ENCODE data around the gene SIDT1. TPM values are rescaled to one million over a fixed set of nuclear protein-coding genes. Genes with fewer than 3 reads are reported as not detected.

Gene SIDT1
- total and polyA plus RNA-seq, 3 donors from 2014 or later = 5.0 to 8.6 (median 5.9) TPM

GRCh38 chr3:113514265-113514769 is 18.0 kb upstream of the SIDT1 start:
- intact Hi-C loops (cut with DNase I; ENCODE audit: low total_unique reads) = no loop called here
- 0% methylated on average over 9 of the region's 9 CpGs for WGBS, 2 donors
- Histone ChIP-seq H3K27ac (peak overlapping the region; percentile 77 to 85), H3K4me3 (peak overlapping the region; percentile 75 to 97), H3K27me3 (no peaks in the 10 kb centered on the region), H3K36me3 (ENCODE audit: low read depth, missing control alignments) (no peaks in the 10 kb centered on the region), H3K4me1 (peaks cover 12% of the 10 kb centered on the region), H3K9me3 (no peaks in the 10 kb centered on the region)
- no peak for TF ChIP-seq CTCF (IDR thresholded peaks at IDR 0.05)
- TF ChIP-seq POLR2A (IDR thresholded peaks at IDR 0.05) = no peak
- peak; percentile 15 for DNase-seq

DNA sequence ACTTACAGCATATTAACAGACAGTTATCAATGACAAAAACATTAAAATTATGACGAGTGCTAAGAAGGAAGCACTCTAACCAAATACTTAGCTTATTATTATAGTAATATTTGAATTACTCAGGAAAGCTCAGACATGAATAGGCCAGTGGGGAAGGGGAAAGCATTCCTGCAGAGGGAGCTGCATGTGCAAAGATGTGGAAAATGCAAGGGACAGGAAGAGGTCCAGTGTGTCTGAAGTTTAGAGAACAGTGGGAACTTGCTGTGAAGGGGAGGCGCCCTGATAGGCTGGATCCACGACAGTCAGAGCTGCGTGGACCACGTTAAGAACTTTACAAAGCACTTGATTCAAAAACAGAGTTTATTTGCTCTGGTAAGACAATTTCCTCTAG is 16.2 kb upstream of the SIDT1 start:
- H3K27me3 ChIP-seq = no peaks in the 10 kb centered on the region
- TF ChIP-seq POLR2A (IDR thresholded peaks at IDR 0.05) = no peak
- TF ChIP-seq CTCF (IDR thresholded peaks at IDR 0.05) = no peak
- H3K4me1 ChIP-seq = peaks cover 12% of the 10 kb centered on the region
- WGBS, 2 donors = 15 to 16% methylated on average over 5 of the region's 5 CpGs
- no peaks in the 10 kb centered on the region for H3K36me3 ChIP-seq (ENCODE audit: low read depth, missing control alignments)
- no peaks in the 10 kb centered on the region for H3K9me3 ChIP-seq
- DNase-seq = peak; percentile 47
- peak overlapping the region in 1 of 2 donors; percentile 85 for H3K27ac ChIP-seq
- H3K4me3 ChIP-seq = peak overlapping the region; percentile 75 to 97
- intact Hi-C loops (cut with DNase I; ENCODE audit: low total_unique reads) = no loop called here

GRCh38 chr3:113521981-113522380 is 10.4 kb upstream of the SIDT1 start:
- no peak overlapping the region for H3K27ac ChIP-seq
- no peak for DNase-seq
- intact Hi-C loops (cut with DNase I; ENCODE audit: low total_unique reads) = no loop called here
- no peaks in the 10 kb centered on the region for H3K9me3 ChIP-seq
- no peaks in the 10 kb centered on the region for H3K36me3 ChIP-seq (ENCODE audit: low read depth, missing control alignments)
- no peaks in the 10 kb centered on the region for H3K27me3 ChIP-seq
- TF ChIP-seq POLR2A (IDR thresholded peaks at IDR 0.05) = no peak
- TF ChIP-seq CTCF (IDR thresholded peaks at IDR 0.05) = no peak
- H3K4me3 ChIP-seq = no peak overlapping the region
- no peaks in the 10 kb centered on the region for H3K4me1 ChIP-seq

- intact Hi-C loops (cut with DNase I; ENCODE audit: low total_unique reads) = no loop called here
- Histone ChIP-seq H3K9me3 (no peaks in the 10 kb centered on the region), H3K4me1 (no peaks in the 10 kb centered on the region), H3K27me3 (no peaks in the 10 kb centered on the region), H3K4me3 (no peak overlapping the region), H3K27ac (no peak overlapping the region), H3K36me3 (ENCODE audit: low read depth, missing control alignments) (no peaks in the 10 kb centered on the region)
- no peak for DNase-seq
- TF ChIP-seq CTCF (IDR thresholded peaks at IDR 0.05) (no peak), POLR2A (IDR thresholded peaks at IDR 0.05) (no peak)
- 95 to 97% methylated on average over 3 of the region's 3 CpGs for WGBS, 2 donors
Measured at GRCh38 chr3:113523241-113523640, 9.1 kb upstream of the SIDT1 start.
